ENCODE data around the gene SPATA31A5. TPM values are rescaled to one million over a fixed set of nuclear protein-coding genes. Genes with fewer than 3 reads are reported as not detected.
"Not testable (repeated sequence)": the region's sequence is repeated elsewhere in the genome, so short reads cannot be mapped to it uniquely, and the experiment has no call there.

Gene SPATA31A5
- polyA plus RNA-seq (2014; cell fraction: cytosol; rRNA removed), result not detected in 2 replicates
- polyA plus RNA-seq (2014; cell fraction: nucleus; rRNA removed), result not detected in 2 replicates

DNA sequence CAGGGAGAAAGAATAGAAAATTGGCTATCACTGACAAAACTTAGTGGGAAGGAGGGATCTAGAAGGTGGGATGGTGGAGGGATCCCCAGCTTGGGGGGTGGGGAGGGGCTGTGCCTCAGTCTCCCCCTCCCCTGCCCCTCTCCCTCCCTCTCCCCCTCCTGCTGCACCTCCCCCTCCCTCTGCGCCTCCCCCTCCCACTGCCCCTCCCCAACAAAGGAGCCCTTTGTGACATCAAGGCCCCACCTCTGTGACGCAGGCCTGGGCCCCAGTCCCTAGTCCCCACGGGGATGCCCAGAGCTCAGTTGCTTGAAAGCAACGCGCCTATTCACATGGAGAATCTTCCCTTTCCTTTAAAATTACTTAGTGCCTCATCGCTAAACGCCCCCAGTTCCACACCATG, at the start of gene SPATA31A5:
Gene SPATA31A5, plus strand, starts transcription at position 301 of the 400 bp plus-strand sequence. Its CDS starts 29 bp downstream, at position 330.
- not testable (repeated sequence) for DNase-seq (ENCODE audit: low spot score)

GRCh38 chr9:60962990-60963350, 48.8 kb downstream of the SPATA31A5 start:
- DNase-seq (ENCODE audit: low spot score), result not testable (repeated sequence)

DNA sequence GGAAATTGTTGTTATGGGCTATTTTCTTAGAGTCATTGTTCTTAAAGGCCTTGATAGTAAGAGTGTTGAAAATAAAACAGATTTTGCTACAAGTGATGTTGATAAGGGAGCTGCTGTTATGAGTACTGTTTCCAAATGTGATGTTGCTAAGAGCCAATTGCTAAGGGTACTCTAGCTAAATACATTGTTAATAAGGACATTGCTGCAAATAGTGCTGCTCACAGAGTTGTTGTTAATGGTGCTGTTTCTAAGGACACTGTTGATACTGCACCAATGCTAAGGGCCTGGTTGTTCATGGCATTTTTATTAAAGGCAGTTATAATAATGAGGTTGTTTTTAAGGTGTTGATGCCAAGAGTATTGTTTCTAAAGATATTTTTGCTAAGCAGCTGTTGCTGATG, 52.2 kb downstream of the SPATA31A5 start:
- DNase-seq (ENCODE audit: low spot score), result not testable (repeated sequence)

Small RNA genes within 50 kb of the gene (small RNA-seq; reads per million reads assigned to genes)
- 0 reads per million in 2 experiments for gene AL590491.3
